Activated naive CD4-positive, alpha-beta T cell treated with Interleukin-2 at 50 U/mL for 16 hours (primary cell): Measurements from ENCODE around the gene PRRT2.
A peak's percentile ranks its signal among the peaks of the same experiment; 100 is the strongest.

Source experiments
- DNase-seq: peaks from one replicate; pipeline ENCODE4 v3.0.0-alpha.2; 2020

Gene PRRT2

GRCh38 chr16:29835926-29836325 lies 23.9 kb downstream of the PRRT2 start:
- no peak for DNase-seq

DNA sequence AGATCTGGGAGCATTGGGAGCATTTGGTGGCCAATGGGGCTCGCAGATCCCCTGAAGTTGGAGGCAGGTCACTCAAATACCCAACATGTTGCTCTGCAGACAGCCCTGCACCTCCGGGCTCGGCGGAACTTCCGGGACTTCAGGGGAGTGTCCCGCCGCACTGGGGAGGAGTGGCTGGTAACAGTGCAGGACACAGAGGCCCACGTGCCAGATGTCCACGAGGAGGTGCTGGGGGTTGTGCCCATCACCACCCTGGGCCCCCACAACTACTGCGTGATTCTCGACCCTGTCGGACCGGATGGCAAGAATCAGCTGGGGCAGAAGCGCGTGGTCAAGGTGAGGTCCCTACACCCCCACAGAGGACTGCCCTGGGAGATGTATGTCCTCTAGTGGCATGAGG lies 24.6 kb downstream of the PRRT2 start:
- DNase-seq, result no peak

GRCh38 chr16:29837841-29838240 lies 25.8 kb downstream of the PRRT2 start:
- no peak for DNase-seq

- no peak for DNase-seq
Observed at GRCh38 chr16:29839822-29840221, 27.8 kb downstream of the PRRT2 start.

DNA sequence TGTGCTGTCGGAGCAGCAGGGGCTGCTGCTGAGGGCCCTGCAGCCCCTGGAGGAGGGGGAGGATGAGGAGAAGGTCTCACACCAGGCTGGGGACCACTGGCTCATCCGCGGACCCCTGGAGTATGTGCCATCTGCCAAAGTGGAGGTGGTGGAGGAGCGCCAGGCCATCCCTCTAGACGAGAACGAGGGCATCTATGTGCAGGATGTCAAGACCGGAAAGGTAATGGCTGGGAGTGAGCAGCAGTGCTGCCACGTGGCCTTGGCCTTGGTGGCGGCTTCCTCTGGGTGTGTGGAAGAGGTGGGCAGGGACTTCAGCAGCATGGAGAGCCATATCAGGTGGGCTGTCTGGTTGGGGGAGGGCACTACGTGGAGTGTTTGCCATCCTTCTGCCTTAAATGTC lies 28.2 kb downstream of the PRRT2 start:
- DNase-seq, result no peak

DNA sequence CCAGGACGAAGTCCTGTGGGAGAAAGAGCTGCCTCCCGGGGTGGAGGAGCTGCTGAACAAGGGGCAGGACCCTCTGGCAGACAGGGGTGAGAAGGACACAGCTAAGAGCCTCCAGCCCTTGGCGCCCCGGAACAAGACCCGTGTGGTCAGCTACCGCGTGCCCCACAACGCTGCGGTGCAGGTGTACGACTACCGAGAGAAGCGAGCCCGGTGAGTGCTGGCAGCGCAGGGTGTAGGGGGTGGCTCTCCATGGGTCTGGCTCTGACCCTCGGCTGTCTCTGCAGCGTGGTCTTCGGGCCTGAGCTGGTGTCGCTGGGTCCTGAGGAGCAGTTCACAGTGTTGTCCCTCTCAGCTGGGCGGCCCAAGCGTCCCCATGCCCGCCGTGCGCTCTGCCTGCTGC lies 29.6 kb downstream of the PRRT2 start:
- no peak for DNase-seq

- DNase-seq, result no peak
Observed at GRCh38 chr16:29842732-29843346, 30.8 kb downstream of the PRRT2 start.

GRCh38 chr16:29843931-29844330 lies 31.9 kb downstream of the PRRT2 start:
- no peak for DNase-seq

DNA sequence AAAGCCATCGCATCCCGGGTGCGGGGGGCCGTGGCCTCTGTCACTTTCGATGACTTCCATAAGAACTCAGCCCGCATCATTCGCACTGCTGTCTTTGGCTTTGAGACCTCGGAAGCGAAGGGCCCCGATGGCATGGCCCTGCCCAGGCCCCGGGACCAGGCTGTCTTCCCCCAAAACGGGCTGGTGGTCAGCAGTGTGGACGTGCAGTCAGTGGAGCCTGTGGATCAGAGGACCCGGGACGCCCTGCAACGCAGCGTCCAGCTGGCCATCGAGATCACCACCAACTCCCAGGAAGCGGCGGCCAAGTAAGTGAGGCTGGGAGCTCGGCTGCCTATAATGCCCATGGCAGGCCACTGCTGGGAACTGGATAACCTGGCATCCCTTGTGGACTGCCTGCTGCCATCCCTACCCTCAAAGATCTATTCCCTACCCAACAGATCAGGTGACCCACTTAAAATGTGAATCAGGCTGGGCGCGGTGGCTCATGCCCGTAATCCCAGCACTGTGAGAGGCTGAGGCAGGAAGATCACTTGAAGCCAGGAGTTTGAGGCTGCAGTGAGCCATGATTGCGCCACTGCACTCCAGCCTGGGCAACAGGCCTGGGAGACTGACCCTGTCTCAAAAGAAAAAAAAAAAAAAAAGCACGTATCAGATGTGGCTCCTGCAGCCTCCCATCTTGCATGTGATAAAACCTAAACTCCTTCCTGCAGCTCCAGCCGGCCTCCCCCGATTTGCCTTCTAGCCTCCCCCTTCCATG lies 32.8 kb downstream of the PRRT2 start:
- no peak for DNase-seq

GRCh38 chr16:29845656-29846055 lies 33.7 kb downstream of the PRRT2 start:
- no peak for DNase-seq

- DNase-seq, result peak; percentile 80
Observed at GRCh38 chr16:29848420-29849297, 36.7 kb downstream of the PRRT2 start.

- DNase-seq, result no peak
Observed at GRCh38 chr16:29849505-29849904, 37.5 kb downstream of the PRRT2 start.

DNA sequence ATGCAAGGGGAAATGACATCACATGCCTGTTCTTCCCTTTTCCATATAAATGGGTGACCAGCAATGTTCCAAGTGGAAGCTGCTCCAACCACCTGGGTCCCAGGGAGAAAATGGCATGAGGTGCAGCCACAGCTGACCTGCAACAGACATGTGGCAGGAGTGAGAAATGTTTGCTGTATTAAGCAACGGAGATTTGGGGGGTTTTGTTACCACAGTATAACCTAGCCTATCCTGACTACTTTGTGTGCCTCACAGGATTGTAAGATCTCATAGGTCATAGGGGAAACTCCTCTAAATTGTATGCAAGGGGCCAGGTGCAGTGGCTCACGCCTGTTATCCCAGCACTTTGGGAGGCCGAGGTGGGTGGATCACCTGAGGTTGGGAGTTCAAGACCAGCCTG lies 39.0 kb downstream of the PRRT2 start:
- DNase-seq, result no peak

DNA sequence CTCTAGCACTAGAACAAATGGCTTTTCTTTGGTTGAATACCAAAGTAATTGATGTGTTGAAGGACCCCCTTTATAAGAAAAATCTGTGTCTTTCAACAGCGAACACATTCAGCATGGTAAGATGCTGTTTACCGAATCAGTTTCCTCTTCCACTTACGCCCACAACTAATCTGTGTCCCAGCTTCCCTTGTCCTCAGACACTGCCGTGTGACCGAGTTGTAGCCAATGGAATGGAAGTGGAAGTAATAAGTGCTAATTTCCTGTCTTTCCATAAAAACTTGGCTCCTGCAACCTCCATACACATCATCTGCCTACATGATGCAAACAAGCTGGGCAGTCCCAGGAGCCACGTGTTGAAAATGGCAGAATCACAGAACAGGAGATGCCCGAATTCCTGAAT lies 40.7 kb downstream of the PRRT2 start:
- DNase-seq, result no peak

DNA sequence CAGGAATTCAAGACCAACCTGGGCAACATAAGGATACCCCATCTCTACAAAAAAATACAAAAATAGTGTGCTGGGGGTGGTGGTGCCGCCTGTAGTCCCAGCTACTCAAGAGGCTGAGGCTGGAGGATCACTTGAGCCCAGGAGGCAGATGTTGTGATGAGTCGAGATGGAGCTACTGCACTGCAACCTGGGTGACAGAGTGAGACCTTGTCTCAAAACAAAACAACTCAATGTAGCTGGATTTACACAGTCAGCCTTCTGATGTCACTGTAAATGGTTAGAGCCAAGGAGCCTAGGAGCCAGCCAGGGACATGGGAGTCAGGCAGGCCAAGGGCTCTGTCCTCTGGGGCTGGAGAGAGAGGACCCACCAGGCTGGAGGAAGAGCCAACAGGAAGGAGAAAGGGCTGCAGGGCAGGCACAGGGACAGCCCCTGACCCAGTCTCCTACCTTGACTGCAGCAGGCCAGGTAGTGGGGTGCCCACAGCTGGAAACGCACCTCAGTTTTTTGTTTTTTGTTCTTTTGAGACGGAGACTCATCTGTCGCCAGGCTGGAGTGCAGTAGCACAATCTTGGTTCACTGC lies 42.6 kb downstream of the PRRT2 start:
- no peak for DNase-seq

DNA sequence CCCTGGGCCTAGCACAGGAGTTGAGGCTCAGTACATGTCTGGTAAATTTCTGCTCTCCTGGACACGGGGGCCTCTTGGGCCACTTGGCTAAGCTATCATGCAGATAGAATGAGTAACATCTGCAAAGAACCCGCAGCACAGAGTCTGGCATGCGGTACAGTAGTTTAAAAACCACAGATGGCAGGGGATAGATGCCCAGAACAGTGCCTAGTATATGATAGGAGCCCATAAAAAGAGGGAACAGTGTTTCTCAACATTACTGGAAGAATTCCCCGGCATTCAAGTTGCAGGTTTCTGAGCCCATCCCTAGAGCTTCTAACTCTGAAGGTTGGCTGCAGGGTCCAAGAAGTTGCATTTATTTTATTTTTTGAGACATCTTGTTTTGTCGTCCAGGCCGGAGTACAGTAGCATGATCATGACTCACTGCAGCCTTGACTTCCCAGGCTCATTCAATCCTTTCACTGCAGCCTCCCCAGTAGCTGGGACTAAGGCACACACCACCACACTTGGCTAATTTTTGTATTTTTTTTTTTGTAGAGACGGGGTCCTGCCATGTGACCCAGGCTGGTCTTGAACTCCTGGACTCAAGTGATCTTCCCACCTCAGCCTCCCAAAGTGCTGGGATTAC lies 45.3 kb downstream of the PRRT2 start:
- no peak for DNase-seq

DNA sequence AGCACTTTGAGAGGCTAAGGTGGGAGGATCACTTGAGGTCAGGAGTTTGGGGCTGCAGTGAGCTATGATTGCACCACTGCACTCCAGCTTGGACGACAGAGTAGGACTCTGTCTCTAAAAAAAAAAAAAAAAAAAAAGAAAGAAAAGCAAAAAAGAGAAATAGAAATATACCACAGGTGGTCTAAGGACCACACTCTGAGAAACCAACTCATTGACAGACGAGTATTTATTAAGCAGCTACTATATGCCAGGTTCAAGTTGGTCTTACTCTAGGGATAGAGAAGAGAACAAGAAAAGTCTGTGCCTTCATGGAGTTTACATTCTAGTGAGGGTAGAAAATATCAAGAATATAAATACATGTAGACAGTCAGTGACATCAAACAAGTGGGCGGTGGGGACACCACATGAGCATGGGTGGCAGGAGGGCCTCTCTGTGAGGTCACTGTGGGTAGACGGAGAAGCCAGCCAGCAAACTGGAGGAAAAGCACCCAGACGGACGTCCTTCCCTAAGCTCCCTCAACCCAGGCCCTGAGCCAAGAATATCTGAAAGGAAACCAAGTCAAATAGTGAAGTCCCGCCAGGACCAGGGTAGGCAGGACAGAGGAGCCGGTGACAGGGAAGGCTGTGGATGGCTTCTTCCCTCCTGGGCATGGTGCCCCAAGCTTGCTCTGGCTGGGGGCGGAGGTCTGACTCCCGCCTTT lies 46.3 kb downstream of the PRRT2 start:
- no peak for DNase-seq

DNA sequence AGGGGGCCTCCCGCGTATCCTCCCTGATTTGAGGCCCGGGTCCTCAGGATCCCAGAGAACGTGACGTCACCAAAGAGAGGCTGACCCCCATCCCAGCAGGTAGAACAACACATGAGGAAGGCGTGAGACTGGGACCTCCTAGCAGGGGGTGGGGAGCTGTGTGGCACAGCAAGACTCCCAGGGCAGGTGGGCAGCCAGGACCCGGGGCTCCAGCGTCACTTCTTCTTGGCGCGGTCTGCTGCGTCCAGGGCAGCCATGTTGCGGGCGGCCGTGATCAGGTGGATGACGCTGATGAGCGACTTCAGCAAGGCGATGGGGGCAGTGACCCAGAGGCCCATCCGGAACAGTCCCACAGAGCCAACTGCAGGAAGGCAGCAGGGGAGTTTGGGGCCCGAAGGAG lies 47.0 kb downstream of the PRRT2 start:
- no peak for DNase-seq

GRCh38 chr16:29860218-29860617 lies 48.2 kb downstream of the PRRT2 start:
- no peak for DNase-seq

DNA sequence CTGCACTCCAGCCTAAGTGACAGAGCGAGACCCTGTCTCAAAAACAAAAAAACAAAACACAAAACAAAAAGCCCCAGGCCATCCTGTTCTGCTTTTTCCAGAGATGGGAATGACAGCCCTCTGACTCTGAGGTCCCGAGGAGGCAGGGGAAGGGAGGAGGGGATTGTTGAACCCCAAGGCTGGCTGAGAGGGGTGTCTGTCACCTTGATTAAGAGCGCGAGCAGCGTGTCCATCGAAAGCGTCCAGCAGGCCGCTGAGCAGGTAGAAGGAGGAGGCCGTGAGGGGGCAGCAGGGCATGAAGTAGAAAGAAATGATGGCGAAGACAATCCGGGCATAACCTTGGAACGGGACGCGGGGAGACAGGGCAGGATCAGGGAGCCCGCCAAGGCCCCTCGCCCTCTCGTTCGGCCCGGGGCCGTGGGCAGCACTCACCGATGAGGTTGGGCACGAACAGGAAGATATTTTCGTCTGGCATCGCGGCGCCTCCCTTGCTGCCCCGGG lies 50.4 kb downstream of the PRRT2 start:
- no peak for DNase-seq

DNA sequence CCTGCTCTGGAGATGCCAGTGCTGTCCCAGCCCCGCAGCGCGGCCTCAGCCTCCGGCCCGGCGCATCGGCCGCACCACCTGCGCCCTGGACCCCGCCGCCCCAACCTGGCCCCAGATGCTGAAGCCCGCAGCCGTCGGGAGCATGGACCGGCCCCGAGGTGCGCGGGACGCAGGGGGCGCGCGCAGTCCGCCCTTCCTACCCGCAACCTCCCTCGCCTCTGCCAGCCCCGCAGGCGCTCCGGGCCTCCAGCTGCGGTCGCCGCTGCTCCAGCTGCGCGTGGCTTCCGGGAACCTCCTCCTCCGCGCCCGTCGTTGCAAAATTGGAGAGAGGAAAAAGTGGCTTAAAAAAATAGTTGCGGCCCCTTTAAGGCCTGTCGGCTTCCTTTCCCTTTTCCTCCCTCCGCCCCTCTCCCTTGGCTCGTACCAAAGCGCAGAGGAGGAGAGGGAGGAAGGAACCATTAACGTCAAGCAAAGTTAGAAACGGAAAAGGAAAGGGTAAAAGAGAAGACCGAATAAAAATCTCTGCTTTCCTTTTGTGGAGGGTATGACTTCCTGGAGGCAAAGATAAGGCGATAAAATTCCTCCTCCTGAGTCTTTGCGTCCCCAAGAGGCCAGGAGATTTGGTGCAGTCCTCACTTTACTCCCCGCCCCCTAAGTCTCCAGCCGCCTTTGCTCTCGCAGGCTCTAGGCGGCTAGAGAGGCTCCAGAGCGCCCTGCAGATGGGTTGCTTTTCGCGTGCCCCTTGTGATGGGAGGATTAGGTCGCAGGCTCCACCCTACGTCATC lies 51.1 kb downstream of the PRRT2 start, which contains the start of gene CDIPT:
CDIPT (minus strand) TSS at position 343 of the 785 bp plus-strand sequence. CDS start 369 bp downstream, outside the sequence.
- DNase-seq, result peak; percentile 94
